Rectal smooth muscle tissue (tissue), 1 donor: ENCODE measurements around the gene MRPL16.
"Not testable (repeated sequence)": the region's sequence is repeated elsewhere in the genome, so short reads cannot be mapped to it uniquely, and the experiment has no call there.

Source experiments
- H3K27ac ChIP-seq: one replicate; pipeline ENCODE4 v1.7.0; 2013; ENCODE audit warnings: low read depth, low read length, inconsistent platforms
- H3K27me3 ChIP-seq: one replicate; pipeline ENCODE4 v1.7.0; 2013; ENCODE audit warnings: low read length; ENCODE audit not compliant: control insufficient read depth, insufficient read depth
- H3K36me3 ChIP-seq: one replicate; pipeline ENCODE4 v1.7.0; 2013; ENCODE audit warnings: low read length; ENCODE audit not compliant: control insufficient read depth, insufficient read depth
- H3K4me1 ChIP-seq: one replicate; pipeline ENCODE4 v1.7.0; 2013; ENCODE audit warnings: low read length; ENCODE audit not compliant: control insufficient read depth, insufficient read depth
- H3K4me3 ChIP-seq: one replicate; pipeline ENCODE4 v1.7.0; 2013; ENCODE audit warnings: low read length
- H3K9ac ChIP-seq: one replicate; pipeline ENCODE4 v1.7.0; 2013; ENCODE audit warnings: low read length

The MRPL16 gene

GRCh38 chr11:59810189-59810910 lies at the start of gene MRPL16:
MRPL16 (minus strand) TSS chr11:59810778; CDS start chr11:59810658, 120 bp downstream.
- Histone ChIP-seq H3K4me3 (peak within 1 kb of the TSS; percentile 75), H3K27ac (peak within 1 kb of the TSS; percentile 68), H3K27me3 (no peaks in the 10 kb centered on the region), H3K4me1 (peaks cover 5% of the 10 kb centered on the region), H3K9ac (peak within 1 kb of the TSS; percentile 79), H3K36me3 (peaks cover 14% of the 10 kb centered on the region)

- Histone ChIP-seq H3K4me1 (no peaks in the 10 kb centered on the region), H3K36me3 (no peaks in the 10 kb centered on the region), H3K27ac (no peak overlapping the region), H3K9ac (no peak overlapping the region), H3K4me3 (no peak overlapping the region), H3K27me3 (no peaks in the 10 kb centered on the region)
Measured at GRCh38 chr11:59859673-59860072, 49.1 kb upstream of the MRPL16 start.

- Histone ChIP-seq H3K4me3 (no peak overlapping the region), H3K36me3 (no peaks in the 10 kb centered on the region), H3K4me1 (no peaks in the 10 kb centered on the region), H3K27me3 (no peaks in the 10 kb centered on the region), H3K27ac (no peak overlapping the region), H3K9ac (no peak overlapping the region)
Measured at GRCh38 chr11:59857439-59858434, 47.2 kb upstream of the MRPL16 start.

GRCh38 chr11:59854871-59855270 lies 44.3 kb upstream of the MRPL16 start:
- Histone ChIP-seq H3K27ac (no peak overlapping the region), H3K9ac (no peak overlapping the region), H3K27me3 (no peaks in the 10 kb centered on the region)

GRCh38 chr11:59851416-59851815 lies 40.8 kb upstream of the MRPL16 start:
- not testable (repeated sequence) for H3K36me3 ChIP-seq, H3K4me3 ChIP-seq, H3K27ac ChIP-seq, H3K27me3 ChIP-seq, H3K9ac ChIP-seq, H3K4me1 ChIP-seq

More at GRCh38 chr11:59854871-59855270, 44.3 kb upstream of the MRPL16 start:
- H3K36me3 ChIP-seq, result no peaks in the 10 kb centered on the region
- no peaks in the 10 kb centered on the region for H3K4me1 ChIP-seq
- H3K4me3 ChIP-seq, result no peak overlapping the region

GRCh38 chr11:59849551-59849950 lies 39.0 kb upstream of the MRPL16 start:
- not testable (repeated sequence) for H3K4me3 ChIP-seq, H3K27ac ChIP-seq, H3K9ac ChIP-seq, H3K4me1 ChIP-seq, H3K27me3 ChIP-seq, H3K36me3 ChIP-seq

GRCh38 chr11:59849129-59849528 lies 38.6 kb upstream of the MRPL16 start:
- Histone ChIP-seq H3K27ac (no peak overlapping the region), H3K36me3 (no peaks in the 10 kb centered on the region), H3K27me3 (no peaks in the 10 kb centered on the region)

GRCh38 chr11:59848439-59848838 lies 37.9 kb upstream of the MRPL16 start:
- not testable (repeated sequence) for H3K27me3 ChIP-seq, H3K27ac ChIP-seq, H3K4me1 ChIP-seq, H3K4me3 ChIP-seq, H3K36me3 ChIP-seq, H3K9ac ChIP-seq

More at GRCh38 chr11:59849129-59849528, 38.6 kb upstream of the MRPL16 start:
- H3K4me1 ChIP-seq, result no peaks in the 10 kb centered on the region
- H3K4me3 ChIP-seq, result no peak overlapping the region
- H3K9ac ChIP-seq, result no peak overlapping the region

GRCh38 chr11:59847626-59848025 lies 37.0 kb upstream of the MRPL16 start:
- Histone ChIP-seq H3K4me1 (no peaks in the 10 kb centered on the region), H3K9ac (no peak overlapping the region), H3K4me3 (no peak overlapping the region), H3K36me3 (no peaks in the 10 kb centered on the region), H3K27ac (no peak overlapping the region), H3K27me3 (no peaks in the 10 kb centered on the region)

GRCh38 chr11:59846556-59846955 lies 36.0 kb upstream of the MRPL16 start:
- H3K27me3 ChIP-seq, result no peaks in the 10 kb centered on the region
- H3K36me3 ChIP-seq, result no peaks in the 10 kb centered on the region
- no peaks in the 10 kb centered on the region for H3K4me1 ChIP-seq
- H3K27ac ChIP-seq, result no peak overlapping the region
- H3K9ac ChIP-seq, result no peak overlapping the region
- no peak overlapping the region for H3K4me3 ChIP-seq

GRCh38 chr11:59845399-59845798 lies 34.8 kb upstream of the MRPL16 start, which contains the start of gene CBLIF:
CBLIF (minus strand) TSS chr11:59845499; CDS start chr11:59845453, 46 bp downstream.
- H3K36me3 ChIP-seq, result no peaks in the 10 kb centered on the region
- no peak within 1 kb of the TSS for H3K9ac ChIP-seq
- H3K27ac ChIP-seq, result no peak within 1 kb of the TSS
- no peak within 1 kb of the TSS for H3K4me3 ChIP-seq
- H3K4me1 ChIP-seq, result no peaks in the 10 kb centered on the region
- no peaks in the 10 kb centered on the region for H3K27me3 ChIP-seq

GRCh38 chr11:59842316-59842715 lies 31.7 kb upstream of the MRPL16 start:
- H3K27ac ChIP-seq, result no peak overlapping the region
- no peak overlapping the region for H3K4me3 ChIP-seq
- no peaks in the 10 kb centered on the region for H3K27me3 ChIP-seq
- no peaks in the 10 kb centered on the region for H3K4me1 ChIP-seq
- H3K9ac ChIP-seq, result no peak overlapping the region
- no peaks in the 10 kb centered on the region for H3K36me3 ChIP-seq
